Measurements from ENCODE around the gene HMGXB4. TPM values are rescaled to one million over a fixed set of nuclear protein-coding genes. Genes with fewer than 3 reads are reported as not detected.

The HMGXB4 gene
- total RNA-seq, 4 donors from 2014 or later = 13.3 to 19.6 (median 15.9) TPM

- TF ChIP-seq CTCF (IDR thresholded peaks at IDR 0.05; ENCODE audit: low read depth) = no peak
Measured at GRCh38 chr22:35312198-35313059, 55.1 kb downstream of the HMGXB4 start.

- no peak for TF ChIP-seq CTCF (IDR thresholded peaks at IDR 0.05; ENCODE audit: low read depth)
Measured at GRCh38 chr22:35313311-35314121, 56.2 kb downstream of the HMGXB4 start.

- no peak for TF ChIP-seq CTCF (IDR thresholded peaks at IDR 0.05; ENCODE audit: low read depth)
Measured at GRCh38 chr22:35314161-35314942, 57.1 kb downstream of the HMGXB4 start.

GRCh38 chr22:35315141-35315854 is 58.0 kb downstream of the HMGXB4 start:
- no peak for TF ChIP-seq CTCF (IDR thresholded peaks at IDR 0.05; ENCODE audit: low read depth)

- TF ChIP-seq CTCF (IDR thresholded peaks at IDR 0.05; ENCODE audit: low read depth) = no peak
Measured at GRCh38 chr22:35315855-35316745, 58.8 kb downstream of the HMGXB4 start.

GRCh38 chr22:35316751-35317150 is 59.5 kb downstream of the HMGXB4 start:
- no peak for TF ChIP-seq CTCF (IDR thresholded peaks at IDR 0.05; ENCODE audit: low read depth)
